GM21619 (cell line): Measurements from ENCODE around the gene ETDA.
"Not testable (repeated sequence)": the region's sequence is repeated elsewhere in the genome, so short reads cannot be mapped to it uniquely, and the experiment has no call there.

Experiments
- ATAC-seq: cut with Tn5 transposase; IDR thresholded peaks from one replicate; pipeline ENCODE4 v1.9.1; 2021; ENCODE audit not compliant: unreplicated experiment

ETDA gene

GRCh38 chrX:135252011-135252518, at the start of gene ETDA:
Gene ETDA, plus strand, starts transcription at chrX:135252061. Its CDS starts 1,216 bp downstream, at chrX:135253277.
- not testable (repeated sequence) for ATAC-seq

GRCh38 chrX:135206427-135206826, 45.4 kb upstream of the ETDA start:
- not testable (repeated sequence) for ATAC-seq

- ATAC-seq: peak; percentile 78
Measured at GRCh38 chrX:135213200-135213844, 38.5 kb upstream of the ETDA start.

GRCh38 chrX:135245989-135246388, 5.9 kb upstream of the ETDA start:
- ATAC-seq: not testable (repeated sequence)

GRCh38 chrX:135256087-135256684, 4.3 kb downstream of the ETDA start:
- ATAC-seq: not testable (repeated sequence)

- no peak for ATAC-seq
Measured at GRCh38 chrX:135256923-135257322, 5.1 kb downstream of the ETDA start.

GRCh38 chrX:135257469-135257868, 5.6 kb downstream of the ETDA start:
- ATAC-seq: no peak

- not testable (repeated sequence) for ATAC-seq
Measured at GRCh38 chrX:135260976-135261375, 9.1 kb downstream of the ETDA start.

- ATAC-seq: not testable (repeated sequence)
Measured at GRCh38 chrX:135263376-135263775, 11.5 kb downstream of the ETDA start.

GRCh38 chrX:135264206-135264605, 12.3 kb downstream of the ETDA start:
- no peak for ATAC-seq

GRCh38 chrX:135273162-135273561, 21.3 kb downstream of the ETDA start:
- no peak for ATAC-seq

GRCh38 chrX:135275973-135276372, 24.1 kb downstream of the ETDA start:
- no peak for ATAC-seq

GRCh38 chrX:135287266-135287823, 35.5 kb downstream of the ETDA start:
- no peak for ATAC-seq

- peak; percentile 99 for ATAC-seq
Measured at GRCh38 chrX:135295238-135295943, 43.5 kb downstream of the ETDA start.

- ATAC-seq: peak; percentile 48
Measured at GRCh38 chrX:135295944-135296305, 44.1 kb downstream of the ETDA start.

- no peak for ATAC-seq
Measured at GRCh38 chrX:135302269-135302873, 50.5 kb downstream of the ETDA start.
